LHCN-M2 (cell line): ENCODE data around the gene TMTC2. TPM values are rescaled to one million over a fixed set of nuclear protein-coding genes. Genes with fewer than 3 reads are reported as not detected.
"Not testable (repeated sequence)": the region's sequence is repeated elsewhere in the genome, so short reads cannot be mapped to it uniquely, and the experiment has no call there.

Source experiments
- DNase-seq: peaks from one replicate; pipeline ENCODE4 v3.0.0-alpha.2; 2012; ENCODE audit warnings: low read depth
- total RNA-seq: library from RNA; depleted of rRNA; stranded (reverse); fragments of >200 nt; gene quantifications from 2 replicates; pipeline ENCODE4 v1.2.3, GENCODE V29; 2014

Gene TMTC2
- total RNA-seq, 1 experiment from 2014 or later, result 1.2 TPM

GRCh38 chr12:82787016-82787415 lies 100.3 kb downstream of the TMTC2 start:
- no peak for DNase-seq

GRCh38 chr12:82788594-82788993 lies 101.9 kb downstream of the TMTC2 start:
- DNase-seq, result no peak

GRCh38 chr12:82789674-82790073 lies 103.0 kb downstream of the TMTC2 start:
- DNase-seq, result no peak

- DNase-seq, result no peak
Measured at GRCh38 chr12:82793751-82794281, 107.1 kb downstream of the TMTC2 start.

- DNase-seq, result no peak
Measured at GRCh38 chr12:82797480-82797879, 110.8 kb downstream of the TMTC2 start.

GRCh38 chr12:82800185-82800584 lies 113.5 kb downstream of the TMTC2 start:
- DNase-seq, result no peak

GRCh38 chr12:82801951-82802610 lies 115.4 kb downstream of the TMTC2 start:
- DNase-seq, result no peak

- DNase-seq, result no peak
Measured at GRCh38 chr12:82803201-82803600, 116.5 kb downstream of the TMTC2 start.

GRCh38 chr12:82804601-82805000 lies 117.9 kb downstream of the TMTC2 start:
- DNase-seq, result no peak

- DNase-seq, result not testable (repeated sequence)
Measured at GRCh38 chr12:82805004-82805403, 118.3 kb downstream of the TMTC2 start.

GRCh38 chr12:82805812-82806497 lies 119.2 kb downstream of the TMTC2 start:
- DNase-seq, result no peak

GRCh38 chr12:82807132-82807737 lies 120.5 kb downstream of the TMTC2 start:
- DNase-seq, result no peak

GRCh38 chr12:82810568-82810967 lies 123.9 kb downstream of the TMTC2 start:
- no peak for DNase-seq

- DNase-seq, result no peak
Measured at GRCh38 chr12:82817368-82817767, 130.7 kb downstream of the TMTC2 start.

GRCh38 chr12:82818271-82819035 lies 131.7 kb downstream of the TMTC2 start:
- no peak for DNase-seq

GRCh38 chr12:82826505-82826904 lies 139.8 kb downstream of the TMTC2 start:
- no peak for DNase-seq

GRCh38 chr12:82832096-82832495 lies 145.4 kb downstream of the TMTC2 start:
- DNase-seq, result no peak

- DNase-seq, result no peak
Measured at GRCh38 chr12:82832981-82833380, 146.3 kb downstream of the TMTC2 start.

GRCh38 chr12:82833481-82833880 lies 146.8 kb downstream of the TMTC2 start:
- DNase-seq, result no peak

GRCh38 chr12:82835217-82835616 lies 148.5 kb downstream of the TMTC2 start:
- peak; percentile 31 for DNase-seq

GRCh38 chr12:82838131-82838551 lies 151.4 kb downstream of the TMTC2 start:
- DNase-seq, result no peak

- DNase-seq, result no peak
Measured at GRCh38 chr12:82838827-82839226, 152.1 kb downstream of the TMTC2 start.
